HCT116 (cell line): ENCODE results near the gene SH3PXD2A. TPM values are rescaled to one million over a fixed set of nuclear protein-coding genes. Genes with fewer than 3 reads are reported as not detected.
A peak's percentile ranks its signal among the peaks of the same experiment; 100 is the strongest.

ENCODE experiments used
- ATAC-seq: fragments of 200-7000 bp; cut with Tn5 transposase; 2 replicates; pipeline ENCODE4 v1.9.1; 2020; ENCODE audit warnings: mild to moderate bottlenecking, moderate library complexity
- BruUV-seq: library from RNA; stranded (reverse); fragments of 400-500 nt; replicated peaks from 2 replicates; lab custom pipeline; 2021; lab: Mats Ljungman, UMichigan
- CTCF ChIA-PET: fragments of 300-600 bp; sonication (Branson Sonifier 250); formaldehyde crosslinking; loops from one replicate; lab custom pipeline; 2021; ENCODE audit warnings: antibody characterized with exemption; lab: Charles Lee
- POLR2A ChIA-PET: fragments of 300-600, 350-600 bp; sonication (Branson Sonifier 250); formaldehyde crosslinking; loops from one replicate; lab custom pipeline; 2021; ENCODE audit warnings: antibody characterized with exemption; lab: Charles Lee
- RAD21 ChIA-PET, 2 experiments: fragments of 300-600 bp; sonication (Branson Sonifier 250); formaldehyde crosslinking; loops; one replicate each; lab custom pipeline; 2023; ENCODE audit warnings: low total read pairs in 2 of 2; ENCODE audit not compliant: uncharacterized antibody in 2 of 2, unreplicated experiment in 2 of 2, low non-redundant PET in 1 of 2; lab: Charles Lee
- DNase-seq: peaks from one replicate; pipeline ENCODE4 v3.0.0-alpha.2; 2010; ENCODE audit warnings: low read depth, low spot score
- H2AFZ ChIP-seq: fragments of 200-600 bp; shearing (Covaris generic), sonication (generic); 2 replicates; pipeline ENCODE4 v1.6.1; 2017; ENCODE audit warnings: low read depth, mixed run types, mixed read lengths, antibody characterized with exemption, low read length; ENCODE audit not compliant: poor library complexity, severe bottlenecking
- H3K27ac ChIP-seq: 2 replicates; pipeline ENCODE4 v1.5.1; 2012; ENCODE audit warnings: low read depth, low read length
- H3K27me3 ChIP-seq: fragments of 200-600 bp; sonication (generic); 2 replicates; pipeline ENCODE4 v1.6.1; 2016; ENCODE audit warnings: mixed run types, low read length, mixed read lengths; ENCODE audit not compliant: insufficient read depth
- H3K36me3 ChIP-seq, 2 experiments: fragments of 200-500 bp in 1 of 2; fragments of 200-600 bp in 1 of 2; sonication (Bioruptor generic) in 1 of 2; sonication (generic) in 1 of 2; 2 replicates each; pipeline versions ENCODE4 v1.5.1 to v1.6.1; 2014 to 2016; ENCODE audit warnings: low read length in 2 of 2, inconsistent platforms in 1 of 2, mixed read lengths in 1 of 2, mixed run types in 1 of 2; ENCODE audit not compliant: insufficient read depth in 2 of 2, control insufficient read depth in 1 of 2
- H3K4me1 ChIP-seq, 2 experiments: fragments of 200-600 bp in 1 of 2; sonication (generic) in 1 of 2; 2 replicates each; pipeline versions ENCODE4 v1.5.1 to v1.6.1; 2012 to 2017; ENCODE audit warnings: low read length in 2 of 2, inconsistent platforms in 1 of 2, mild to moderate bottlenecking in 1 of 2, mixed read lengths in 1 of 2, mixed run types in 1 of 2, moderate library complexity in 1 of 2; ENCODE audit not compliant: insufficient read depth in 2 of 2, control insufficient read depth in 1 of 2
- H3K4me2 ChIP-seq: fragments of 200-600 bp; sonication (generic); 2 replicates; pipeline ENCODE4 v1.6.1; 2017; ENCODE audit warnings: mixed run types, low read length, mixed read lengths
- H3K4me3 ChIP-seq, 2 experiments: fragments of 200-600 bp in 1 of 2; sonication (generic) in 1 of 2; replicated peaks in 1 of 2; 2 replicates each; pipeline ENCODE4 v1.5.1; 2011 to 2016; ENCODE audit warnings: low read length in 2 of 2, control low read depth in 1 of 2, low read depth in 1 of 2, mild to moderate bottlenecking in 1 of 2, mixed read lengths in 1 of 2, mixed run types in 1 of 2
- H3K79me2 ChIP-seq: fragments of 200-600 bp; sonication (generic); 2 replicates; pipeline ENCODE4 v1.6.1; 2017; ENCODE audit warnings: mild to moderate bottlenecking, mixed run types, low read length, moderate library complexity, mixed read lengths; ENCODE audit not compliant: insufficient read depth
- H3K9ac ChIP-seq: fragments of 200-600 bp; sonication (generic); 2 replicates; pipeline ENCODE4 v1.6.1; 2016; ENCODE audit warnings: low read length, mixed read lengths
- H3K9me2 ChIP-seq: fragments of 200-600 bp; sonication (generic), shearing (Covaris generic); 2 replicates; pipeline ENCODE4 v1.6.1; 2017; ENCODE audit warnings: mixed run types, mild to moderate bottlenecking, moderate library complexity; ENCODE audit not compliant: insufficient read depth
- H3K9me3 ChIP-seq, 2 experiments: fragments of 200-500 bp in 1 of 2; fragments of 200-600 bp in 1 of 2; sonication (Bioruptor generic) in 1 of 2; sonication (generic) in 1 of 2; 2 replicates each; pipeline ENCODE4 v1.6.1; 2014 to 2017; ENCODE audit warnings: low read length in 2 of 2, mixed read lengths in 2 of 2, inconsistent platforms in 1 of 2, low read depth in 1 of 2, mild to moderate bottlenecking in 1 of 2, mixed run types in 1 of 2, moderate library complexity in 1 of 2; ENCODE audit not compliant: control insufficient read depth in 1 of 2, insufficient read depth in 1 of 2
- H4K20me1 ChIP-seq: fragments of 200-600 bp; sonication (generic), shearing (Covaris generic); 2 replicates; pipeline ENCODE4 v1.6.1; 2017; ENCODE audit warnings: mixed run types, mild to moderate bottlenecking, moderate library complexity; ENCODE audit not compliant: insufficient read depth
- EZH2 ChIP-seq: fragments of 200-600 bp; sonication (generic); IDR thresholded peaks from 2 replicates; pipeline ENCODE4 v1.6.1; 2017; ENCODE audit warnings: antibody characterized with exemption, mixed run types
- JUND ChIP-seq: IDR thresholded peaks from 2 replicates; pipeline ENCODE4 v1.6.1; 2012
- POLR2A ChIP-seq: IDR thresholded peaks from 2 replicates; pipeline ENCODE4 v1.7.0; 2011; ENCODE audit warnings: borderline replicate concordance; ENCODE audit not compliant: insufficient read depth, insufficient read length; ENCODE audit errors: extremely low read depth
- TCF7L2 ChIP-seq: IDR thresholded peaks from 2 replicates; pipeline ENCODE4 v1.7.0; 2011; ENCODE audit warnings: borderline replicate concordance, inconsistent platforms; ENCODE audit not compliant: insufficient read depth, insufficient read length; ENCODE audit errors: extremely low read depth
- ZFX ChIP-seq: fragments of 450-650 bp; IDR thresholded peaks from 2 replicates; pipeline ENCODE4 v1.6.1; 2017
- ZNF274 ChIP-seq: fragments of 200-500 bp; sonication (Bioruptor generic); IDR thresholded peaks from 2 replicates; pipeline ENCODE4 v1.6.1; 2014; ENCODE audit warnings: mild to moderate bottlenecking, low read depth, low read length, inconsistent platforms
- intact Hi-C: fragments of 100-400 bp; cut with micrococcal nuclease; formaldehyde crosslinking; loops from 2 replicates; pipeline ENCODE4 v1.10.0; 2022
- total RNA-seq: library from RNA; stranded (reverse); gene quantifications from one replicate; pipeline ENCODE4 v1.2.1, GENCODE V29; 2021; ENCODE audit not compliant: unreplicated experiment
- TF ChIP-seq, protein P1 (sequence below): IDR thresholded peaks from 2 replicates; pipeline ENCODE4 v1.6.1; 2012
- TF ChIP-seq, protein P2 (sequence below): IDR thresholded peaks from 2 replicates; pipeline ENCODE4 v1.6.1; 2012
- TF ChIP-seq, protein P3 (sequence below): IDR thresholded peaks from 2 replicates; pipeline ENCODE4 v1.6.1; 2012; ENCODE audit warnings: low read depth

The SH3PXD2A gene
- total RNA-seq, 1 experiment from 2014 or later, result 8.7 TPM

DNA sequence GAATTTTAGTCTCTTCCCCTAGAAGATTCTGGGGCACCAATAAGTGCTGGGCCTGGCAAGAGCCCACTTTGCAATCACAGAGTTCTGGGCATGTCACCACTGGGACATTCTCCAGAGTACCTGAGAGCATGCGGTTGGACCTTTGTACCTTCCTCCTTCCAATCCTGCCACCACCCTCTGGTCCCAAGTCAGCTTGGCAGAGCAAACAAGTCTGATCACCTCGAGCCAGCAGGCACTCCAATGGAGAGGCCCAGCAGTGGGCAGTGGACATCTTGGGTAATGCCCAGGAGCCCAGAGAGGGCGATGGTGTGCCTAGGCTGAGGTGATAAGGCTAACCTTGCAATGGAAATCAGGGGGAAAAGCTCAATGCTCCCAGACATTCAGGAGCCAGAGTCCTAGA, 43.4 kb downstream of the SH3PXD2A start:
- no peaks in the 10 kb centered on the region for H3K36me3 ChIP-seq
- BruUV-seq, result no TSS peak
- H3K4me1 ChIP-seq, result peaks cover 6 to 11% of the 10 kb centered on the region in 2 experiments
- ATAC-seq, result peak; percentile 51; the same call in 1 of the 2 replicates
- no peak overlapping the region for H3K27ac ChIP-seq
- no peak overlapping the region for H2AFZ ChIP-seq
- H4K20me1 ChIP-seq, result no peaks in the 10 kb centered on the region
- no peak overlapping the region for H3K4me2 ChIP-seq
- H3K79me2 ChIP-seq, result no peaks in the 10 kb centered on the region
- intact Hi-C loops, result no loop called here
- ChIA-PET POLR2A (no interaction called here), CTCF (no interaction called here), RAD21 (no interaction called here)
- H3K27me3 ChIP-seq, result no peaks in the 10 kb centered on the region
- no peaks in the 10 kb centered on the region for H3K9me3 ChIP-seq
- H3K4me3 ChIP-seq, result no peak overlapping the region
- DNase-seq, result no peak
- H3K9ac ChIP-seq, result no peak overlapping the region
- no peaks in the 10 kb centered on the region for H3K9me2 ChIP-seq
- TF ChIP-seq ZNF274, result no peak
- TF ChIP-seq, protein P1, sequence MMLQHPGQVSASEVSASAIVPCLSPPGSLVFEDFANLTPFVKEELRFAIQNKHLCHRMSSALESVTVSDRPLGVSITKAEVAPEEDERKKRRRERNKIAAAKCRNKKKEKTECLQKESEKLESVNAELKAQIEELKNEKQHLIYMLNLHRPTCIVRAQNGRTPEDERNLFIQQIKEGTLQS, result no peak
- no peak for TF ChIP-seq TCF7L2
- TF ChIP-seq, protein P2, sequence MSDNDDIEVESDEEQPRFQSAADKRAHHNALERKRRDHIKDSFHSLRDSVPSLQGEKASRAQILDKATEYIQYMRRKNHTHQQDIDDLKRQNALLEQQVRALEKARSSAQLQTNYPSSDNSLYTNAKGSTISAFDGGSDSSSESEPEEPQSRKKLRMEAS, result no peak
- TF ChIP-seq EZH2, result no peak
- TF ChIP-seq ZFX, result no peak
- no peak for TF ChIP-seq JUND
- no peak for TF ChIP-seq POLR2A
- TF ChIP-seq, protein P3, sequence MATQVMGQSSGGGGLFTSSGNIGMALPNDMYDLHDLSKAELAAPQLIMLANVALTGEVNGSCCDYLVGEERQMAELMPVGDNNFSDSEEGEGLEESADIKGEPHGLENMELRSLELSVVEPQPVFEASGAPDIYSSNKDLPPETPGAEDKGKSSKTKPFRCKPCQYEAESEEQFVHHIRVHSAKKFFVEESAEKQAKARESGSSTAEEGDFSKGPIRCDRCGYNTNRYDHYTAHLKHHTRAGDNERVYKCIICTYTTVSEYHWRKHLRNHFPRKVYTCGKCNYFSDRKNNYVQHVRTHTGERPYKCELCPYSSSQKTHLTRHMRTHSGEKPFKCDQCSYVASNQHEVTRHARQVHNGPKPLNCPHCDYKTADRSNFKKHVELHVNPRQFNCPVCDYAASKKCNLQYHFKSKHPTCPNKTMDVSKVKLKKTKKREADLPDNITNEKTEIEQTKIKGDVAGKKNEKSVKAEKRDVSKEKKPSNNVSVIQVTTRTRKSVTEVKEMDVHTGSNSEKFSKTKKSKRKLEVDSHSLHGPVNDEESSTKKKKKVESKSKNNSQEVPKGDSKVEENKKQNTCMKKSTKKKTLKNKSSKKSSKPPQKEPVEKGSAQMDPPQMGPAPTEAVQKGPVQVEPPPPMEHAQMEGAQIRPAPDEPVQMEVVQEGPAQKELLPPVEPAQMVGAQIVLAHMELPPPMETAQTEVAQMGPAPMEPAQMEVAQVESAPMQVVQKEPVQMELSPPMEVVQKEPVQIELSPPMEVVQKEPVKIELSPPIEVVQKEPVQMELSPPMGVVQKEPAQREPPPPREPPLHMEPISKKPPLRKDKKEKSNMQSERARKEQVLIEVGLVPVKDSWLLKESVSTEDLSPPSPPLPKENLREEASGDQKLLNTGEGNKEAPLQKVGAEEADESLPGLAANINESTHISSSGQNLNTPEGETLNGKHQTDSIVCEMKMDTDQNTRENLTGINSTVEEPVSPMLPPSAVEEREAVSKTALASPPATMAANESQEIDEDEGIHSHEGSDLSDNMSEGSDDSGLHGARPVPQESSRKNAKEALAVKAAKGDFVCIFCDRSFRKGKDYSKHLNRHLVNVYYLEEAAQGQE, result no peak
